Mesenchymal stem cell (in vitro differentiated cells and primary cell): Measurements from ENCODE around the gene CR2.

Source experiments
- DNase-seq: peaks from one replicate; pipeline ENCODE4 v3.0.0-alpha.2; 2013
- H2AFZ ChIP-seq: one replicate; pipeline ENCODE4 v1.6.1; 2013; ENCODE audit warnings: low read depth, mild to moderate bottlenecking, control low read depth, inconsistent platforms, low read length, moderate library complexity
- H2AK5ac ChIP-seq: 2 replicates; pipeline ENCODE4 v1.6.1; 2013; ENCODE audit warnings: low read length, moderate library complexity, mild to moderate bottlenecking, inconsistent platforms; ENCODE audit not compliant: severe bottlenecking
- H2BK120ac ChIP-seq: one replicate; pipeline ENCODE4 v1.6.1; 2013; ENCODE audit warnings: low read depth, mild to moderate bottlenecking, inconsistent platforms, low read length, moderate library complexity
- H2BK12ac ChIP-seq, 2 experiments: one replicate each; pipeline ENCODE4 v1.6.1; 2013; ENCODE audit warnings: inconsistent platforms in 2 of 2, low read length in 2 of 2, mild to moderate bottlenecking in 2 of 2, moderate library complexity in 2 of 2, control low read depth in 1 of 2
- H2BK15ac ChIP-seq: one replicate; pipeline ENCODE4 v1.6.1; 2013; ENCODE audit warnings: mild to moderate bottlenecking, low read depth, inconsistent platforms; ENCODE audit not compliant: poor library complexity, severe bottlenecking
- H2BK5ac ChIP-seq: 2 replicates; pipeline ENCODE4 v1.6.1; 2013; ENCODE audit warnings: low read depth, mild to moderate bottlenecking, low read length, control low read depth, inconsistent platforms; ENCODE audit not compliant: poor library complexity, severe bottlenecking
- H3K14ac ChIP-seq, 2 experiments: one replicate each; pipeline ENCODE4 v1.6.1; 2013; ENCODE audit warnings: inconsistent platforms in 2 of 2, low read length in 2 of 2, control low read depth in 1 of 2, mild to moderate bottlenecking in 1 of 2, moderate library complexity in 1 of 2
- H3K18ac ChIP-seq, 2 experiments: one replicate each; pipeline ENCODE4 v1.6.1; 2013; ENCODE audit warnings: inconsistent platforms in 2 of 2, low read length in 2 of 2, control low read depth in 1 of 2, low read depth in 1 of 2, mild to moderate bottlenecking in 1 of 2
- H3K23ac ChIP-seq, 2 experiments: one replicate each; pipeline ENCODE4 v1.6.1; 2013; ENCODE audit warnings: inconsistent platforms in 2 of 2, low read length in 2 of 2, mild to moderate bottlenecking in 2 of 2, moderate library complexity in 2 of 2, control low read depth in 1 of 2
- H3K27ac ChIP-seq: 2 replicates; pipeline ENCODE4 v1.5.1; 2013; ENCODE audit warnings: mild to moderate bottlenecking, moderate library complexity, low read length, control low read depth, inconsistent platforms; ENCODE audit not compliant: poor library complexity, severe bottlenecking
- H3K27me3 ChIP-seq, 2 experiments: 2 replicates each; pipeline versions ENCODE4 v1.6.1 to v1.7.0; 2013; ENCODE audit warnings: low read length in 2 of 2, mild to moderate bottlenecking in 2 of 2, moderate library complexity in 2 of 2, control low read depth in 1 of 2, inconsistent platforms in 1 of 2; ENCODE audit not compliant: control insufficient read depth in 1 of 2, insufficient read depth in 1 of 2
- H3K36me3 ChIP-seq, 2 experiments: 2 replicates each; pipeline versions ENCODE4 v1.6.1 to v1.7.0; 2013; ENCODE audit warnings: low read length in 2 of 2, control low read depth in 1 of 2, inconsistent platforms in 1 of 2, low read depth in 1 of 2, mild to moderate bottlenecking in 1 of 2; ENCODE audit not compliant: insufficient read depth in 2 of 2, control insufficient read depth in 1 of 2
- H3K4ac ChIP-seq, 2 experiments: one replicate each; pipeline ENCODE4 v1.6.1; 2013; ENCODE audit warnings: inconsistent platforms in 2 of 2, low read length in 2 of 2, mild to moderate bottlenecking in 2 of 2, moderate library complexity in 2 of 2, control low read depth in 1 of 2, low read depth in 1 of 2
- H3K4me1 ChIP-seq: 2 replicates; pipeline ENCODE4 v1.6.1; 2013; ENCODE audit warnings: low read depth, low read length, control low read depth; ENCODE audit not compliant: control insufficient read depth, insufficient read depth
- H3K4me2 ChIP-seq: 2 replicates; pipeline ENCODE4 v1.6.1; 2013; ENCODE audit warnings: low read length, mild to moderate bottlenecking, inconsistent platforms; ENCODE audit not compliant: poor library complexity, severe bottlenecking
- H3K4me3 ChIP-seq, 2 experiments: 2 replicates each; pipeline versions ENCODE4 v1.5.1 to v1.7.0; 2013; ENCODE audit warnings: low read length in 2 of 2, mild to moderate bottlenecking in 2 of 2, control low read depth in 1 of 2, low read depth in 1 of 2; ENCODE audit not compliant: insufficient read depth in 1 of 2
- H3K79me1 ChIP-seq: replicated peaks from 2 replicates; pipeline ENCODE4 v1.6.1; 2013; ENCODE audit warnings: mild to moderate bottlenecking, control low read depth, low read length, inconsistent platforms; ENCODE audit not compliant: poor library complexity, severe bottlenecking
- H3K9ac ChIP-seq: 2 replicates; pipeline ENCODE4 v1.7.0; 2013; ENCODE audit warnings: mild to moderate bottlenecking, low read length, moderate library complexity
- H3K9me3 ChIP-seq: 2 replicates; pipeline ENCODE4 v1.7.0; 2013; ENCODE audit warnings: mild to moderate bottlenecking, low read length; ENCODE audit not compliant: control insufficient read depth
- H4K8ac ChIP-seq: one replicate; pipeline ENCODE4 v1.6.1; 2013; ENCODE audit warnings: inconsistent platforms, mild to moderate bottlenecking, low read length, moderate library complexity
- H4K91ac ChIP-seq: one replicate; pipeline ENCODE4 v1.6.1; 2013; ENCODE audit warnings: mild to moderate bottlenecking, low read length, inconsistent platforms
- WGBS: methylation state at CpG from one replicate; pipeline ENCODE4 v1.1.7; 2013; ENCODE audit warnings: mixed read lengths; 5-methylcytosine and 5-hydroxymethylcytosine counted together

Gene CR2

GRCh38 chr1:207495801-207496792, 42.0 kb downstream of the CR2 start, which contains the start of gene CR1:
TSS of gene CR1 (plus strand) at chr1:207496157. CDS start at chr1:207496268, 111 bp downstream.
- Histone ChIP-seq H3K9ac (peak within 1 kb of the TSS; percentile 15), H3K4me2 (peak within 1 kb of the TSS; percentile 59), H2BK120ac (no peak within 1 kb of the TSS), H3K4ac (no peak within 1 kb of the TSS), H3K4me3 (peak within 1 kb of the TSS; percentile 20 to 70), H3K9me3 (no peaks in the 10 kb centered on the region), H3K23ac (no peak within 1 kb of the TSS), H2BK5ac (no peak within 1 kb of the TSS), H3K18ac (no peak within 1 kb of the TSS), H2BK15ac (no peak within 1 kb of the TSS), H3K4me1 (peaks cover 8% of the 10 kb centered on the region), H2BK12ac (no peak within 1 kb of the TSS), H3K14ac (no peak within 1 kb of the TSS), H4K8ac (no peak within 1 kb of the TSS), H3K79me1 (no peaks in the 10 kb centered on the region), H3K27me3 (peaks cover 41 to 83% of the 10 kb centered on the region in 2 experiments), H4K91ac (no peak within 1 kb of the TSS), H3K27ac (no peak within 1 kb of the TSS), H2AK5ac (no peak within 1 kb of the TSS), H2AFZ (no peak within 1 kb of the TSS), H3K36me3 (no peaks in the 10 kb centered on the region)
- 6% methylated on average over 65 of the region's 68 CpGs for WGBS
- DNase-seq: no peak

GRCh38 chr1:207497941-207498340, 43.8 kb downstream of the CR2 start:
- no peak overlapping the region for H2AK5ac ChIP-seq
- H4K91ac ChIP-seq: no peak overlapping the region
- no peak overlapping the region for H2BK12ac ChIP-seq
- H3K79me1 ChIP-seq: no peaks in the 10 kb centered on the region
- H3K4me2 ChIP-seq: no peak overlapping the region
- H2BK15ac ChIP-seq: no peak overlapping the region
- no peak overlapping the region for H4K8ac ChIP-seq
- peaks cover 47 to 83% of the 10 kb centered on the region in 2 experiments for H3K27me3 ChIP-seq
- H3K4me3 ChIP-seq: no peak overlapping the region
- H2BK120ac ChIP-seq: no peak overlapping the region
- no peak overlapping the region for H3K27ac ChIP-seq
- H3K14ac ChIP-seq: no peak overlapping the region
- no peak overlapping the region for H2BK5ac ChIP-seq
- no peaks in the 10 kb centered on the region for H3K36me3 ChIP-seq
- H3K18ac ChIP-seq: no peak overlapping the region
- H3K9me3 ChIP-seq: no peaks in the 10 kb centered on the region
- no peak overlapping the region for H3K23ac ChIP-seq
- no peak overlapping the region for H3K9ac ChIP-seq
- H3K4ac ChIP-seq: no peak overlapping the region
- 77% methylated on average over 4 of the region's 5 CpGs for WGBS
- H2AFZ ChIP-seq: no peak overlapping the region
- DNase-seq: no peak
- peaks cover 8% of the 10 kb centered on the region for H3K4me1 ChIP-seq

GRCh38 chr1:207499573-207499972, 45.4 kb downstream of the CR2 start:
- Histone ChIP-seq H2BK5ac (no peak overlapping the region), H3K23ac (no peak overlapping the region), H3K36me3 (no peaks in the 10 kb centered on the region), H3K27me3 (peaks cover 46 to 82% of the 10 kb centered on the region in 2 experiments), H3K9me3 (no peaks in the 10 kb centered on the region), H3K4ac (no peak overlapping the region), H3K18ac (no peak overlapping the region), H2BK12ac (no peak overlapping the region), H4K91ac (no peak overlapping the region), H3K4me1 (peaks cover 8% of the 10 kb centered on the region), H2AFZ (no peak overlapping the region), H2AK5ac (no peak overlapping the region), H2BK15ac (no peak overlapping the region), H3K4me2 (no peak overlapping the region), H3K27ac (no peak overlapping the region), H2BK120ac (no peak overlapping the region), H3K14ac (no peak overlapping the region), H4K8ac (no peak overlapping the region), H3K4me3 (no peak overlapping the region), H3K9ac (no peak overlapping the region), H3K79me1 (no peaks in the 10 kb centered on the region)
- WGBS: 0% methylated on average over 4 of the region's 4 CpGs
- peak; percentile 49 for DNase-seq

GRCh38 chr1:207500306-207500705, 46.2 kb downstream of the CR2 start:
- H3K4me2 ChIP-seq: no peak overlapping the region
- H2AFZ ChIP-seq: no peak overlapping the region
- 60% methylated on average over 2 of the region's 3 CpGs for WGBS
- H3K79me1 ChIP-seq: no peaks in the 10 kb centered on the region
- H2AK5ac ChIP-seq: no peak overlapping the region
- H3K4me1 ChIP-seq: peaks cover 8% of the 10 kb centered on the region
- H3K14ac ChIP-seq: no peak overlapping the region
- H3K4me3 ChIP-seq: no peak overlapping the region
- H3K27ac ChIP-seq: no peak overlapping the region
- no peak overlapping the region for H3K18ac ChIP-seq
- H4K91ac ChIP-seq: no peak overlapping the region
- no peak overlapping the region for H2BK5ac ChIP-seq
- H2BK12ac ChIP-seq: no peak overlapping the region
- no peak overlapping the region for H3K4ac ChIP-seq
- H3K9me3 ChIP-seq: no peaks in the 10 kb centered on the region
- no peak for DNase-seq
- no peak overlapping the region for H2BK120ac ChIP-seq
- peaks cover 46 to 80% of the 10 kb centered on the region in 2 experiments for H3K27me3 ChIP-seq
- no peaks in the 10 kb centered on the region for H3K36me3 ChIP-seq
- H4K8ac ChIP-seq: no peak overlapping the region
- no peak overlapping the region for H3K9ac ChIP-seq
- no peak overlapping the region for H2BK15ac ChIP-seq
- H3K23ac ChIP-seq: no peak overlapping the region
